Stimulated activated naive CD8-positive, alpha-beta T cell treated with anti-CD3 and anti-CD28 coated beads, Interleukin-15, amount 100 ng/mL, for 72 hours (primary cell): ENCODE data around the gene ARHGAP6.
A peak's percentile ranks its signal among the peaks of the same experiment; 100 is the strongest.
"Not testable (repeated sequence)": the region's sequence is repeated elsewhere in the genome, so short reads cannot be mapped to it uniquely, and the experiment has no call there.

Experiments used
- ATAC-seq: fragments of 150-1000 bp; cut with Tn5 transposase; 2 replicates; pipeline ENCODE4 v1.10.0; 2021; ENCODE audit warnings: mild to moderate bottlenecking, moderate library complexity
- DNase-seq, 2 donors: peaks; one replicate each; pipeline ENCODE4 v3.0.0; 2021 to 2022
- H3K27ac Mint-ChIP-seq, 2 donors: one replicate each; pipeline ENCODE4 v1.8.0; 2022; ENCODE audit warnings: mild to moderate bottlenecking in 2 of 2, mixed read lengths in 2 of 2, moderate library complexity in 2 of 2
- H3K27me3 Mint-ChIP-seq: one replicate; pipeline ENCODE4 v1.8.0; 2022; ENCODE audit warnings: mixed read lengths
- H3K4me1 Mint-ChIP-seq: one replicate; pipeline ENCODE4 v1.8.0; 2022; ENCODE audit warnings: mild to moderate bottlenecking, mixed read lengths
- H3K4me3 Mint-ChIP-seq, 2 donors: one replicate each; pipeline ENCODE4 v1.8.0; 2022; ENCODE audit warnings: mild to moderate bottlenecking in 2 of 2, mixed read lengths in 2 of 2, moderate library complexity in 1 of 2
- H3K9me3 Mint-ChIP-seq, 2 donors: one replicate each; pipeline ENCODE4 v1.8.0; 2022; ENCODE audit warnings: mixed read lengths in 2 of 2

The ARHGAP6 gene

DNA sequence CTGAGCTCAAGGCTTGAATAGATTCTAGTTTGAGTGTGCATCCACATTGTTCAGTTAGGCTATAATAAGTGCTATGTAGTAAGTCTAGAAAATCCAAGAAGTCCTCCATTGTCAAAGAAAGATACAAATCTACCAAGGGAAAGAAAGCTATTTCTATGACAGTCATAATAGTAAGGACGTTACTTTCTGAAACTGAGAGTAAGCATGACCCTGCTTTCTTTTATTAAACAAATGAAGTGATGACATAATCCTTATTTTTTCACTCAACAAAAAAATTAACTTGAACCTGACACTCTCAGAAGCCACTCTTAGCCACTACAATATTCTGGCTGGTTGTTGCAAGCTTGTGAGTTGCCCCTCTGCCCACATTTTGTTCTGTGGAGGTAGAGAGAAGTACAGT, 406.3 kb downstream of the ARHGAP6 start:
- no peak overlapping the region for H3K27ac Mint-ChIP-seq
- DNase-seq (no peak), ATAC-seq (no peak)
- H3K27me3 Mint-ChIP-seq = no peaks in the 10 kb centered on the region
- no peaks in the 10 kb centered on the region for H3K9me3 Mint-ChIP-seq
- H3K4me3 Mint-ChIP-seq = no peak overlapping the region
- no peaks in the 10 kb centered on the region for H3K4me1 Mint-ChIP-seq

DNA sequence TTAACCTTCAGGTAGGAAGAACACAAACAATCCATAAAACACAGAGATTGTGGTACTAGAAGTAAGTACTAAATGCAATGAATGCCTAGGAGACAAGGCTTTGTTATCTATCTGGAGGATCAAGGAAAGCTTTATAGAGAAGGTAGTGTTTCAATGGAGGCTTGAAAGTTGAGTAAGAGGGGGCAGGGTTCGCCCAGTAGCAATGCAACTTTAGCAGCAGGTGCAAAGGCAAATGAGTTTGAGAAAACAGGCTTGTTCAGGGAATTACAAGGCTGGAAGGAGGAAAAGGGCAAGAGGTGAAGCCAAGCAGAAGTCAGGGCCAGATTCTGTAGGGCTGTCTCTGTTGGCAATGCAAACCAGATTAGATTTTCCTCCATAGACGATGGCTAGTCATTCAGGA, 408.0 kb downstream of the ARHGAP6 start:
- DNase-seq (no peak), ATAC-seq (no peak)
- Mint-ChIP-seq H3K27me3 (no peaks in the 10 kb centered on the region), H3K27ac (peak overlapping the region in 1 of 2 donors; percentile 51), H3K4me1 (no peaks in the 10 kb centered on the region), H3K4me3 (no peak overlapping the region), H3K9me3 (no peaks in the 10 kb centered on the region)

DNA sequence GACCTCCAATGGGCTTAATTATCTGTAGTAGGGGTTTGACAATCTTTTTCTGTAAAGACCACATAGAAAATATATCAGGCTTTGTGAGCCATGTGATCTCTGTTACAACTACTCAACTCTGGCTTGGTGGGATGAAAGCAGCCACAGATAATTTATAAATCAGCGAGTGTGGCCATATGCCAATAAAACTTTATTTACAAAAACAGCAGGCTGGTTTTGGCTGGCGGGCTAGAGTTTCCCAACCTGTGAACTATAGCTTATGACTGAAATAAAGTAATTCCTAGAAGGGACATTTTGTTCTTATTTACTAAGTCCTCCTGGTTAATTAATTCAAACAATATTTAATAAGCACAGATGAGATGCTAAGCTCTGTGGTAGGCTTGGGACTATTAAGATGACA, 408.4 kb downstream of the ARHGAP6 start:
- Mint-ChIP-seq H3K27ac (no peak overlapping the region), H3K4me1 (no peaks in the 10 kb centered on the region), H3K27me3 (no peaks in the 10 kb centered on the region), H3K4me3 (no peak overlapping the region), H3K9me3 (no peaks in the 10 kb centered on the region)
- no peak for ATAC-seq
- no peak for DNase-seq

DNA sequence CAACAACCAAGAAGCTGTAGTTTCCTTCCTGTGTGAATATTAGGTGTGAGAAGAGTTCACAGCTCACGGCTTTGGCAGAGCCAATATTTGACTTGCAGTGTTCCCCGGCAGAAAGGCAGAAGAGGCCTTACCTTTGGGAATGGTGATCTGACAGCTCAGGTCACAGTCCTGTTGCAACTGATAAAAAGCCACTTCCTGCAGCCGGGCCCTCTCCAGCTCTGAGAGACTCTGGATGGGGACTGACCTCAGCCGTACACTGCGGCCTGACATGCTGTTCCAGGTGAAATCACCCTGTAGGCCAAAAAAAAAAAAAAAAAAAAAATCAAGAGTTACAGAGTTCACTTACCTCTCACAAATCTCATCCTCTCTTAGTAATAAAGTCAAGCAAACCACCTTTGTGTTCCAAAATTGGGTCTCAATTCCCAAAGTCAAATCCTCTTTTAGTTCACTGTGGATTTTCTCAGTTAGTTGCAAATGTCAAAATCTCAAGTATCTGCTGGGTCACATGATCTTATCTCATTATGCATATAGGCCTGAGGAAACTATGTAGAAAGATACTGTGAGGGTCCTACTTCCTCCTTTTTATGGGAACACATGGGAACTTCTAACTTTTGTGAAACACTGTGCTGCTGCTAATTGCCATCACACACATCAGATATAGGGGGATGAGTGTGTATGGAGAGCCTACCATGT, 411.2 kb downstream of the ARHGAP6 start:
- H3K27me3 Mint-ChIP-seq = no peaks in the 10 kb centered on the region
- ATAC-seq (no peak), DNase-seq (no peak)
- no peaks in the 10 kb centered on the region for H3K9me3 Mint-ChIP-seq
- no peaks in the 10 kb centered on the region for H3K4me1 Mint-ChIP-seq
- H3K4me3 Mint-ChIP-seq = no peak overlapping the region
- no peak overlapping the region for H3K27ac Mint-ChIP-seq

DNA sequence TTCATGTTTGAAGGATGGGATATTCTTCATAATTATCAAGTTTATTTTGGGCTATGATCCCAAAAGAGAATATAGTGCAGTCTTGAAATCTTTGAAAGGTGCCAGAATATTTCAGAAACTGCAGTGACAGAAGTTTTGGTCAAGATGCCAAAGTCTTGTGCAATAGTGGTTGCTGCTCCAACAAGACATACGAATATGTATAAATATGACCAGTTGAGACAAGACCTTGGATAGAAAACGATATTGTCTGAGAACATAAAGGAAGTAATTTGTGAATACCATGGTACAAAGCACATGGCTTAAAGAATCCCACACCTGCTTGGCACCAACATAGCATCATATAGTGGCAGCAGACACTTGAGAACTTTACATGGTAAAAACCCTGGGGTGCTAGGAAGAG, 421.1 kb downstream of the ARHGAP6 start:
- Mint-ChIP-seq H3K4me1 (no peaks in the 10 kb centered on the region), H3K27me3 (no peaks in the 10 kb centered on the region), H3K4me3 (no peak overlapping the region), H3K27ac (peak overlapping the region in 1 of 2 donors; percentile 86), H3K9me3 (no peaks in the 10 kb centered on the region)
- no peak for ATAC-seq
- DNase-seq = no peak

DNA sequence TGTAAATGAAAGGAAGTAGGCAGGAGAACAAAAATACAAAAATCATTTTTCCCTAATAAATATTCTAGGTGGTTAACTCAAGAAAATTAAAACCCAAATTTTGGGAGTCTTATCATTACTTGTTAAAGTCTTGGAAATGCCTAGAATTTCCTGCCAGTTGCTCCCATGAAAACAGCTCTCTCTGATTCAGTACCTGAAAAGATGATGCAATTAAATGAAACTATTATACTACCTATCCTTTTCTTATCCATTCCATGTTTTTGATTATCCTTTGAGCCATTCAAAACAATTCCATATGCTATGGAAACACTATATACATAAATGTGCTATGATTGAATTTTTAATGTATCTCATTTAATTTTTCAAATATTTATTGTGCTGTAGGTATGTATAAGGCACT, 423.0 kb downstream of the ARHGAP6 start:
- ATAC-seq = no peak
- H3K27me3 Mint-ChIP-seq = no peaks in the 10 kb centered on the region
- no peaks in the 10 kb centered on the region for H3K9me3 Mint-ChIP-seq
- no peak overlapping the region for H3K4me3 Mint-ChIP-seq
- no peaks in the 10 kb centered on the region for H3K4me1 Mint-ChIP-seq
- no peak overlapping the region for H3K27ac Mint-ChIP-seq
- no peak for DNase-seq

DNA sequence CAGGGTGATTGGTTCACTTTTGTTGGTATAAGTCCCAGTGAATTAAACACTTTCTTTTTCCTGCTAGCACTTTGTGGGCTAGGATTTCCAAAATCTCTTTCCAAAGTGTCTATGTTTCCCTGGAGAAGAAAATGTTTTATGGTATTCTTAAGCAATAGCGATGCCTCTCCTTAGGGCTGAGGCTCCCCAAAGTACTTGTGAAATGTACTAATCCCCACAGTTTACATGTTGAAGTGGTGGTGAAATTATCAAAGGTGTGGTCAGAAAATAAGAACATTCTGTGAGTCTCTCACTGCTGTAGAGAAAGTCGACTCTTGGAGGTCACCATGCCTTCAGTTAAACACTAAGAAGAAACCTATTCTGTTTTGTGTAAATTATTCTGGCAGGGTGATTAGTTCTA, 424.0 kb downstream of the ARHGAP6 start:
- ATAC-seq = no peak
- Mint-ChIP-seq H3K27ac (no peak overlapping the region), H3K27me3 (no peaks in the 10 kb centered on the region), H3K4me3 (no peak overlapping the region), H3K4me1 (no peaks in the 10 kb centered on the region), H3K9me3 (no peaks in the 10 kb centered on the region)
- DNase-seq = no peak

DNA sequence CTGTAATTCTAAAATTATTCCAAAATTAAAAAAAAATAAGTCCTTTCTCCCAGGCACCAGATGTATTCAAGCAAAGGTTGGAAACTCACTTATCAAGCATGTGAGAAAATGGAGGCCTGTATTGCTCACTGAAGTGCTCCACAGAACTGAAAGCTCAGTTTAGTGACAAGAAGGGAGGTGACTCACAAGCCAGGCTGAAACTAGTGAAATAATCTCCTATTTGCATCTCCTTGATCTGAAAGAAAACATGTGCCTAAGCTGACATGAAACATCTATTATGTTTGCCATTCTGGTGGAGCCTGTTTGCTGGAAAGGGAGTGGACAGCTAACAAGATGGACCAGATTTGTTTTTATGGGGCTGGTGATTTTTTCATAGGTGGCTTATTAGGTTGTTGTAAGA, 426.5 kb downstream of the ARHGAP6 start:
- H3K9me3 Mint-ChIP-seq = no peaks in the 10 kb centered on the region
- DNase-seq (no peak), ATAC-seq (no peak)
- no peaks in the 10 kb centered on the region for H3K4me1 Mint-ChIP-seq
- H3K27ac Mint-ChIP-seq = no peak overlapping the region
- H3K4me3 Mint-ChIP-seq = no peak overlapping the region
- no peaks in the 10 kb centered on the region for H3K27me3 Mint-ChIP-seq

- not testable (repeated sequence) for DNase-seq
Observed at GRCh38 chrX:11235377-11235776, 430.3 kb downstream of the ARHGAP6 start.

DNA sequence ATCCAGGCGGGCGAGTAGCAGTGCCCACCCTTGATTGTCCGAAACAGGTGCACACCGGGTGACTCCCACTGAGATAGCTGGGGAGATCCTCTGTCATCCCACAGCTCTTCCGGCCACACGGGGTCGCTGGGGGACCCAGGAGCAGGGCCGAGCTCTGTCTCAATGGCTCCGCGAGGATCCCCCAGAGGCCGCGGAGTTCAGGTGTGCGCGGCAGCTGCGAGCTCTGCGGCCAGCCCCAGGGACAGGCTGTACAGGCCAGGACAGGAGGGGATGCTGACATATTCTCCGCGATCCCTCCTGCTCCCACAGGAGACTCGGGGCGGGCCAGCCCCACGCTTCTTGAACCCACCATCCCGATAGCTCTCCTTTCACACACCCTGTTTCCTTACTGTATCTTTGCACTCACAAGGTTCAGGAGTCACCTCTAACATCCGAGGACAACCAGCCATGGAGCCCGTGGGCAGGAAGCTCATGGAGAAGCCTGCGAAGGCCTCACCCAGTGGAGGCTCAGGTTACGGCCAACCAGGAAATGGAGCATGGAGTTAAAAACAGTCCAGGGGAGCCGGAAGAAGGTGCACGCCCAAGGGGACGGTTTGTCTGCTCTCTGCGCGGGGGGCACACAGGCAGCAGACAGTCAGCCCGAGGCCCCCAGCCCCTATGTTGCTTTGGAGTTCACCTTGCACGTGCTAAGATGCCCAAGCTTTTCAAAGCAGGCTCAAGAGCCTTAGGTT, 450.4 kb downstream of the ARHGAP6 start:
- H3K27ac Mint-ChIP-seq = no peak overlapping the region
- H3K27me3 Mint-ChIP-seq = no peaks in the 10 kb centered on the region
- DNase-seq (no peak), ATAC-seq (no peak)
- peaks cover 0 to 4% of the 10 kb centered on the region in 2 donors for H3K9me3 Mint-ChIP-seq
- no peaks in the 10 kb centered on the region for H3K4me1 Mint-ChIP-seq
- H3K4me3 Mint-ChIP-seq = no peak overlapping the region

More at GRCh38 chrX:11235377-11235776, 430.3 kb downstream of the ARHGAP6 start:
- not testable (repeated sequence) for H3K27ac Mint-ChIP-seq, H3K4me1 Mint-ChIP-seq, H3K4me3 Mint-ChIP-seq, H3K9me3 Mint-ChIP-seq, H3K27me3 Mint-ChIP-seq, ATAC-seq

DNA sequence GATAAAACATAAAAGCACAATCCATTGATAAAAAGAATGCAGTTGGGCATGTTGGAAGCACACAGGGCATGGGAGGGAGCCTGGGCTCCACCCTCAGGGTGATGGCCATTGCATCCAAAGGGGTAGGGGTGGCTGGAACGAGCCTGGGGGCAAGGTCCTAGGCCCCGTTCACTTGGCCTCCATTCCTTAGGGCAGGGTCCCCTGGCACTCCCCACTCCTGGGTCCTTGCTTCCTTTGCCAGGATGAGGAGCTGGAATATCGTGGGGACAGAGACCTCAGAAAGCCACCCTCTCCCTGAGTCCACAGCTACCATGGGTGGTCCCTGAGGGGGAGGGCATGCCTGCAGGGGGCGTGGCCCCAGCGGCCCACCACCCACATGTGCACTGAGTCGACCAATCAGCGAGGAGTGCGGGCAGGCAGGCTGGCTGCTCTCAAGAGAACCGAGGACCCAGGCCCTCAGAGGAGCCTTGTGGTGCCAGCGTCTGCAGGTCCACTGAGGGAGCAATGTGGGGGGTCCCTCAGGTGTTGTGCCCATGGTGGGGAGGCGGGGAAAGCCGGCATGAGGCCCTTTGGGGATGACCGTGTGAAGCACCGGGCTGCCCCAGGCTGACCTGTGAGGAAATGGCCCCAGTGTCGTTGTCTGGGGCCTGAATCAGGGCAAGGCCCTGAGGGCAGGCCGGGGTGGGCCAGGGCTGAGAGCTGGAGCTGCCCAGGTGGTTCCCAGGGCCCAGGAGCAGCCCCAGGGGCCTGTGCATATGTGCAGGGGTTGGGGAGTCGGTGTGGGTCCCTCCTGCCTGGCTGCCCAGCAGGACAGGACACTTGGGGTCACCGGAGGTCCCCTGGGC, 451.2 kb downstream of the ARHGAP6 start:
- ATAC-seq = no peak
- Mint-ChIP-seq H3K9me3 (peaks cover 0 to 4% of the 10 kb centered on the region in 2 donors), H3K4me3 (no peak overlapping the region), H3K4me1 (no peaks in the 10 kb centered on the region), H3K27me3 (no peaks in the 10 kb centered on the region), H3K27ac (no peak overlapping the region)
- DNase-seq = no peak

- ATAC-seq = no peak
Observed at GRCh38 chrX:11212741-11213140, 453.0 kb downstream of the ARHGAP6 start.

DNA sequence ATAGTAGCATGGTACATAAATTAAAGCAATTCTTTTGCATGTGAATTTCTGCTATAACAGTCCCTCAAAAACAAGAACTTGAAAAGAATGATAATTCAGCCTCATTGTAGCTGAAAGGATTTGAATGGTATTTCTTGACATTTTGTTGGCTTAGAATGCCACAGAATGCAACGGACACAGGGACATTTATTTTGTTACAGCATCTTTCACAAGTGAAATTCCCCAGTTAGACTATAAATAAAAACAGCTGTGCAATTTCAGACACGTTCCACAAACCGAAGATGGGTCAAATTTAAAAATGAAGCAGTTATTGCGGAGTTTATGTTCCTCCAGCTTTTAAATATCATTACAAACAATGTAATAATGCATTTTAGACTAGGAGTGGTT, 455.3 kb downstream of the ARHGAP6 start:
- Mint-ChIP-seq H3K4me1 (no peaks in the 10 kb centered on the region), H3K27me3 (peaks cover under 1% of the 10 kb centered on the region), H3K4me3 (no peak overlapping the region), H3K27ac (no peak overlapping the region), H3K9me3 (peaks cover 0 to 4% of the 10 kb centered on the region in 2 donors)
- ATAC-seq (no peak), DNase-seq (no peak)

More at GRCh38 chrX:11212741-11213140, 453.0 kb downstream of the ARHGAP6 start:
- no peaks in the 10 kb centered on the region for H3K27me3 Mint-ChIP-seq
- H3K4me1 Mint-ChIP-seq = no peaks in the 10 kb centered on the region
- H3K27ac Mint-ChIP-seq = no peak overlapping the region
- H3K4me3 Mint-ChIP-seq = no peak overlapping the region
- no peak for DNase-seq
- H3K9me3 Mint-ChIP-seq = peaks cover 0 to 4% of the 10 kb centered on the region in 2 donors

GRCh38 chrX:11209798-11210414, 455.8 kb downstream of the ARHGAP6 start:
- peaks cover 5% of the 10 kb centered on the region for H3K27me3 Mint-ChIP-seq
- ATAC-seq (no peak), DNase-seq (no peak)
- peaks cover 0 to 4% of the 10 kb centered on the region in 2 donors for H3K9me3 Mint-ChIP-seq
- H3K4me3 Mint-ChIP-seq = no peak overlapping the region
- H3K27ac Mint-ChIP-seq = no peak overlapping the region
- H3K4me1 Mint-ChIP-seq = no peaks in the 10 kb centered on the region

- H3K4me1 Mint-ChIP-seq = no peaks in the 10 kb centered on the region
- H3K27ac Mint-ChIP-seq = no peak overlapping the region
- H3K27me3 Mint-ChIP-seq = peaks cover 9% of the 10 kb centered on the region
- H3K9me3 Mint-ChIP-seq = no peaks in the 10 kb centered on the region
- no peak overlapping the region for H3K4me3 Mint-ChIP-seq
- DNase-seq (no peak), ATAC-seq (no peak)
Observed at GRCh38 chrX:11206716-11207115, 459.0 kb downstream of the ARHGAP6 start.
